Neutrophil (primary cell): ENCODE measurements around the gene DKK3.

Source experiments
- H3K27ac ChIP-seq: fragments of 200-600 bp; sonication (generic); 2 replicates; pipeline ENCODE4 v1.5.1; 2016; ENCODE audit warnings: mild to moderate bottlenecking, moderate library complexity
- H3K27me3 ChIP-seq: fragments of 200-600 bp; sonication (generic); 2 replicates; pipeline ENCODE4 v1.6.0; 2016; ENCODE audit warnings: mild to moderate bottlenecking
- H3K36me3 ChIP-seq: fragments of 200-600 bp; sonication (generic); 2 replicates; pipeline ENCODE4 v1.5.1; 2017
- H3K4me1 ChIP-seq, 2 experiments: fragments of 200-600 bp in 1 of 2; sonication (generic) in 1 of 2; 1 replicate in 1 of 2; 2 replicates in 1 of 2; pipeline versions ENCODE4 v1.5.1 to v1.6.1; 2013 to 2016; ENCODE audit warnings: low read depth in 1 of 2, low read length in 1 of 2, mild to moderate bottlenecking in 1 of 2, moderate library complexity in 1 of 2; ENCODE audit not compliant: control insufficient read depth in 1 of 2, insufficient read depth in 1 of 2
- H3K4me3 ChIP-seq, 2 experiments: fragments of 200-600 bp in 1 of 2; sonication (generic) in 1 of 2; 1 replicate in 1 of 2; 2 replicates in 1 of 2; pipeline ENCODE4 v1.5.1; 2013 to 2016; ENCODE audit warnings: low read depth in 1 of 2, low read length in 1 of 2, mild to moderate bottlenecking in 1 of 2, moderate library complexity in 1 of 2
- H3K9me3 ChIP-seq: fragments of 200-600 bp; sonication (generic); 2 replicates; pipeline ENCODE4 v1.5.1; 2016
- TF ChIP-seq, protein P1 (sequence below): fragments of 200-600 bp; sonication (generic); IDR thresholded peaks from 2 replicates; pipeline ENCODE4 v1.5.1; 2016; ENCODE audit warnings: antibody characterized with exemption

Gene DKK3

DNA sequence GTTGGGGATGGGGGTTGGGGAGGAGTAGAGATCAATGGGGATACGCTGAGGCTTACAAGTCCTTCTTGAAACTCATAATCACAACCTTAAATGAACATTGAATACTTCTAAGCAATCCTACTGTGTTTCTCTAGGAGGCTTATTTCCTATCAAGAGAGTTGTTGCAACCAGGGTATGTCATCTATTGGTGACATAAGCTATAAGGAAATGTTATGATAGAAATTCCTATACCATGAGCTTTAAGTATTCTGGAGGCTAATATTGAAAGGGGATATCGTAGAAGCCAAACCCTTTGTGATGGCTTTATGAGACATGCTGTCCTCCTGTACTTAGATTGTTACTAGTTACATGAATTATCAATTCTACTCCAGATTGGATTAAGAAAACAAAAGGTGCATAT is 72.9 kb downstream of the DKK3 start:
- no peaks in the 10 kb centered on the region for H3K27me3 ChIP-seq
- TF ChIP-seq, protein P1, sequence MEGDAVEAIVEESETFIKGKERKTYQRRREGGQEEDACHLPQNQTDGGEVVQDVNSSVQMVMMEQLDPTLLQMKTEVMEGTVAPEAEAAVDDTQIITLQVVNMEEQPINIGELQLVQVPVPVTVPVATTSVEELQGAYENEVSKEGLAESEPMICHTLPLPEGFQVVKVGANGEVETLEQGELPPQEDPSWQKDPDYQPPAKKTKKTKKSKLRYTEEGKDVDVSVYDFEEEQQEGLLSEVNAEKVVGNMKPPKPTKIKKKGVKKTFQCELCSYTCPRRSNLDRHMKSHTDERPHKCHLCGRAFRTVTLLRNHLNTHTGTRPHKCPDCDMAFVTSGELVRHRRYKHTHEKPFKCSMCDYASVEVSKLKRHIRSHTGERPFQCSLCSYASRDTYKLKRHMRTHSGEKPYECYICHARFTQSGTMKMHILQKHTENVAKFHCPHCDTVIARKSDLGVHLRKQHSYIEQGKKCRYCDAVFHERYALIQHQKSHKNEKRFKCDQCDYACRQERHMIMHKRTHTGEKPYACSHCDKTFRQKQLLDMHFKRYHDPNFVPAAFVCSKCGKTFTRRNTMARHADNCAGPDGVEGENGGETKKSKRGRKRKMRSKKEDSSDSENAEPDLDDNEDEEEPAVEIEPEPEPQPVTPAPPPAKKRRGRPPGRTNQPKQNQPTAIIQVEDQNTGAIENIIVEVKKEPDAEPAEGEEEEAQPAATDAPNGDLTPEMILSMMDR = no peak
- peaks cover 74% of the 10 kb centered on the region for H3K36me3 ChIP-seq

DNA sequence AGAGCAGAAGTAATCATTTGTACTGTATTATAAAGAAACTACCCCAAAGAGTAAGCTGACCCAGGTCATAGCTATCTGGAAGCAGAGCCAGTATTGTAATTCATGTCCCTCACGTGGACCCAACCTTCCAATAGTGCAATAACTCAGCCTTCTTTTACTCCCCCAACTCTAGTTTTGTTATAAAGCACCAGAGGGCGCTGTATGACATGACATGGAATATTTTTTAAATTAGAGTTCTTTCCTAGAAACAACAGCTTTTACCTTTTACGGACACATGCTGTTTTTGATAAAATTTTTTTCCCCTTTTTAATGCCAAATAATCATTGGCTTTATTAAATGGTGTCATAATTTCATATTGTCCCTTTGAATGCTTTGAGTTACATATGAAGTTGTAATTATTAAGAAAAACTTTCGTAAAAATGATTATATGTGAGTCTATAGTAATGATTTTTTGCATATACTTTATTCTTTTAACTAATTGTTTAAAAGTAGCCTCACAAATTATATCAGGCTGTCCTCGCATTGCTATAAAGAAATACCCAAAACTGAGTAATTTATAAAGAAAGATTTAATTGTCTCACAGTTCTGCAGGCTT is 76.9 kb downstream of the DKK3 start:
- Histone ChIP-seq H3K4me1 (peaks cover 0 to 10% of the 10 kb centered on the region in 2 experiments), H3K27ac (no peak overlapping the region), H3K4me3 (no peak overlapping the region), H3K36me3 (peaks cover 43% of the 10 kb centered on the region), H3K9me3 (no peaks in the 10 kb centered on the region), H3K27me3 (no peaks in the 10 kb centered on the region)
- TF ChIP-seq, protein P1 = no peak

More for the DNA sequence above, 72.9 kb downstream of the DKK3 start:
- Histone ChIP-seq H3K4me1 (no peaks in the 10 kb centered on the region), H3K27ac (no peak overlapping the region), H3K4me3 (no peak overlapping the region), H3K9me3 (no peaks in the 10 kb centered on the region)

DNA sequence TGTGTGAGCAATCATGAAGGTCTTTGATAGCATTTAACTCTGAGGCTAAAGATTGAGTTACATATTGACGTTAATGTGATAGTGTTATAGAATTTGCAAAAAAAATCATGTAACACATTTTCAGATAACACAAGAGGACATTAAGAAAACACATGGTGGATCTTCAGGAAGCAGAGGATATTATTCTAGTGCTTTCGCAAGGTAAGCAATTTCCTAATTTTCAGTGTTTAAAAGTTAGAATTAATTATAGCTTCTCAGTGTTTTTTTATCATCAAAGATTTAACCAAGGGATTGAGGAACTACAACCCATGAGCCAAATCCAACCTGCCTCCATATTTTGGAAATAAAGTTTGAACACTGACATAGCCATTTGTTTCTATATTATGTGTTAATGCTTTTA is 78.5 kb downstream of the DKK3 start:
- TF ChIP-seq, protein P1 = no peak
- Histone ChIP-seq H3K27ac (no peak overlapping the region), H3K27me3 (no peaks in the 10 kb centered on the region), H3K9me3 (no peaks in the 10 kb centered on the region), H3K4me3 (no peak overlapping the region), H3K36me3 (peaks cover 35% of the 10 kb centered on the region), H3K4me1 (peaks cover 0 to 10% of the 10 kb centered on the region in 2 experiments)

DNA sequence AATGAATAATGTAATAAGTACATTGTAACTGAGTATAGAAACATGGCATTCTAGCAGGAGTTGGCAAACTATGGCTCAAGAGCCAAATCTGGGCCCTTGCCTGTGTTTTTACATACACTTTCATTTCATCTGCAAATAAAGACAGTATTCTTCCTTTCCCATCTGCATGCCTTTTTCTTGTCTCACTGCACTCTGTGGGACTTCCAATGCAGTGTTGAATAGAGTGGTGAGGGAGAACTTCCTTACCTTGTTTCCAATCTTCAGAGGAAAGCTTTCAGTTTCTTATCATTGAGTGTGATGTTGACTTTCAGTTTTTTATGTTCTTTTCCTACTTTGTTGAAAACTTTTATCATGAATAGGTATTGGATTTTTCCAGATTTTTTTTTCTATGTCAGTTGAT is 84.6 kb downstream of the DKK3 start:
- Histone ChIP-seq H3K27ac (no peak overlapping the region), H3K4me1 (no peaks in the 10 kb centered on the region), H3K36me3 (peaks cover 26% of the 10 kb centered on the region), H3K27me3 (no peaks in the 10 kb centered on the region), H3K4me3 (no peak overlapping the region), H3K9me3 (no peaks in the 10 kb centered on the region)
- TF ChIP-seq, protein P1 = no peak

DNA sequence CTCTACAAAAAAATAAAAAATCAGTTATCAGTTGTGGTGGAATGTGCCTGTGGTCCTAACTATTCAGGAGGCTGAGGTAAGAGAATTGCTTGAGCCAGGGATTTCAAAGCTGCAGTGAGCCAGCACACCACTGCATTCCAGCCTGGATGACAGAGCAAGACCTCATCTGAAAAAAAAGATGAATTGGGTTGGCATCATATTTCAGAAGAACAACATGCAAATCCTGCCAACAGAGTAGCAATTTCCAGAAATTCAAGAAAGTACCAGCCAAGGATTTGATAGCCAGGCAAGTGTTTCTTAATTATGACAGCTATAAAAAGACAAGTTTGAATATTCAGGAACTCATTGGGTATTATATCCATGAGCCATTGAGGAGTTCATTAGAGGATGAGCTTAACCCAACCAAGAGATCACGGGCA is 91.4 kb downstream of the DKK3 start:
- TF ChIP-seq, protein P1 = no peak
- peaks cover 12% of the 10 kb centered on the region for H3K36me3 ChIP-seq
- no peaks in the 10 kb centered on the region for H3K27me3 ChIP-seq
- H3K9me3 ChIP-seq = no peaks in the 10 kb centered on the region
- H3K4me1 ChIP-seq = no peaks in the 10 kb centered on the region
- no peak overlapping the region for H3K4me3 ChIP-seq
- H3K27ac ChIP-seq = no peak overlapping the region
